Neural cell (in vitro differentiated cells): ENCODE results near the gene TPBG. TPM values are rescaled to one million over a fixed set of nuclear protein-coding genes. Genes with fewer than 3 reads are reported as not detected.
"Not testable (repeated sequence)": the region's sequence is repeated elsewhere in the genome, so short reads cannot be mapped to it uniquely, and the experiment has no call there.

Source experiments
- H2AFZ ChIP-seq: fragments of 200-600, 300-800 bp; sonication (generic), shearing (Covaris generic); 2 replicates; pipeline ENCODE4 v1.6.0; 2014; ENCODE audit warnings: low read depth, mild to moderate bottlenecking, antibody characterized with exemption, low read length, moderate library complexity
- H3F3A ChIP-seq: fragments of 200-600 bp; shearing (Covaris generic); 2 replicates; pipeline ENCODE4 v1.6.1; 2016; ENCODE audit warnings: mild to moderate bottlenecking, moderate library complexity, mixed read lengths, antibody characterized with exemption, low read length; ENCODE audit not compliant: insufficient read depth, poor library complexity, severe bottlenecking
- H3K27ac ChIP-seq: fragments of 200-600, 300-800 bp; sonication (generic), shearing (Covaris generic); 2 replicates; pipeline ENCODE4 v1.5.1; 2014; ENCODE audit warnings: mild to moderate bottlenecking, low read length, moderate library complexity
- H3K27me3 ChIP-seq: fragments of 300-800, 200-600 bp; sonication (generic), shearing (Covaris generic); 2 replicates; pipeline ENCODE4 v1.6.0; 2014; ENCODE audit warnings: mild to moderate bottlenecking, low read depth, low read length, moderate library complexity; ENCODE audit not compliant: insufficient read depth
- H3K36me3 ChIP-seq: fragments of 300-800, 200-600 bp; sonication (generic), shearing (Covaris generic); 2 replicates; pipeline ENCODE4 v1.5.1; 2014; ENCODE audit warnings: mild to moderate bottlenecking, antibody characterized with exemption, low read length, moderate library complexity; ENCODE audit not compliant: insufficient read depth
- H3K4me2 ChIP-seq: fragments of 300-800, 200-600 bp; sonication (generic), shearing (Covaris generic); 2 replicates; pipeline ENCODE4 v1.6.0; 2014; ENCODE audit warnings: mild to moderate bottlenecking, low read length
- H3K4me3 ChIP-seq: fragments of 300-800, 200-600 bp; sonication (generic), shearing (Covaris generic); 2 replicates; pipeline ENCODE4 v1.5.1; 2014; ENCODE audit warnings: mild to moderate bottlenecking, low read length, moderate library complexity
- H3K79me2 ChIP-seq: fragments of 200-600 bp; shearing (Covaris generic); replicated peaks from 2 replicates; pipeline ENCODE4 v1.6.0; 2014; ENCODE audit warnings: mild to moderate bottlenecking, low read length, moderate library complexity; ENCODE audit not compliant: insufficient read depth
- H3K9ac ChIP-seq: fragments of 300-800, 200-600 bp; sonication (generic), shearing (Covaris generic); 2 replicates; pipeline ENCODE4 v1.6.1; 2016; ENCODE audit warnings: mild to moderate bottlenecking, low read length, mixed read lengths
- H3K9me2 ChIP-seq: fragments of 200-600 bp; shearing (Covaris generic); 2 replicates; pipeline ENCODE4 v1.6.1; 2016; ENCODE audit warnings: mild to moderate bottlenecking, low read length, mixed read lengths; ENCODE audit not compliant: insufficient read depth
- H3K9me3 ChIP-seq: fragments of 200-600, 300-800 bp; sonication (generic), shearing (Covaris generic); 2 replicates; pipeline ENCODE4 v1.6.1; 2016; ENCODE audit warnings: mild to moderate bottlenecking, mixed run types, low read length, moderate library complexity, mixed read lengths
- H4K20me1 ChIP-seq: fragments of 200-600 bp; shearing (Covaris generic); 2 replicates; pipeline ENCODE4 v1.6.1; 2016; ENCODE audit warnings: mild to moderate bottlenecking, mixed run types; ENCODE audit not compliant: insufficient read depth
- CTCF ChIP-seq: fragments of 450-650 bp; IDR thresholded peaks from 2 replicates; pipeline ENCODE4 v1.5.1; 2014; ENCODE audit warnings: antibody characterized with exemption, mild to moderate bottlenecking, moderate library complexity; ENCODE audit not compliant: poor library complexity, severe bottlenecking
- EP300 ChIP-seq: fragments of 450-650 bp; conservative IDR thresholded peaks from 2 replicates; pipeline ENCODE4 v1.6.1; 2014; ENCODE audit warnings: antibody characterized with exemption, mild to moderate bottlenecking, moderate library complexity; ENCODE audit not compliant: poor library complexity, severe bottlenecking
- EZH2 ChIP-seq: fragments of 200-600, 300-800 bp; shearing (Covaris generic), sonication (generic); IDR thresholded peaks from 2 replicates; pipeline ENCODE4 v1.6.1; 2014; ENCODE audit warnings: antibody characterized with exemption, low read length, borderline replicate concordance, mild to moderate bottlenecking; ENCODE audit not compliant: insufficient read depth, poor library complexity, severe bottlenecking
- POLR2AphosphoS5 ChIP-seq: IDR thresholded peaks from 2 replicates; pipeline ENCODE4 v1.6.1; 2012
- RAD21 ChIP-seq: fragments of 450-650 bp; conservative IDR thresholded peaks from 2 replicates; pipeline ENCODE4 v1.6.1; 2014; ENCODE audit warnings: antibody characterized with exemption, mild to moderate bottlenecking, moderate library complexity
- SMC3 ChIP-seq: fragments of 450-650 bp; conservative IDR thresholded peaks from 2 replicates; pipeline ENCODE4 v1.6.1; 2014; ENCODE audit warnings: antibody characterized with exemption, mild to moderate bottlenecking, moderate library complexity; ENCODE audit not compliant: poor library complexity
- TAF1 ChIP-seq: IDR thresholded peaks from 2 replicates; pipeline ENCODE4 v1.6.1; 2012; ENCODE audit warnings: low read depth
- polyA plus RNA-seq: library from polyadenylated mRNA; depleted of rRNA; stranded (reverse); fragments of >200 nt; gene quantifications from 2 replicates; pipeline ENCODE4 v1.2.3, GENCODE V29; 2014
- TF ChIP-seq, protein P1 (sequence below): IDR thresholded peaks from 2 replicates; pipeline ENCODE4 v1.6.1; 2012; ENCODE audit warnings: borderline replicate concordance

The TPBG gene
- polyA plus RNA-seq, 1 donor from 2014 or later = 25.0 TPM

GRCh38 chr6:82385546-82385945 is 21.9 kb downstream of the TPBG start:
- Histone ChIP-seq H3K4me3 (no peak overlapping the region), H3K9ac (no peak overlapping the region), H3K27me3 (no peaks in the 10 kb centered on the region), H4K20me1 (no peaks in the 10 kb centered on the region), H3K36me3 (no peaks in the 10 kb centered on the region), H3F3A (no peaks in the 10 kb centered on the region), H3K4me2 (no peak overlapping the region), H3K79me2 (no peaks in the 10 kb centered on the region), H3K9me3 (no peaks in the 10 kb centered on the region), H3K9me2 (no peaks in the 10 kb centered on the region), H3K27ac (no peak overlapping the region), H2AFZ (no peak overlapping the region)
- no peak for TF ChIP-seq CTCF
- no peak for TF ChIP-seq TAF1
- no peak for TF ChIP-seq EP300
- TF ChIP-seq, protein P1, sequence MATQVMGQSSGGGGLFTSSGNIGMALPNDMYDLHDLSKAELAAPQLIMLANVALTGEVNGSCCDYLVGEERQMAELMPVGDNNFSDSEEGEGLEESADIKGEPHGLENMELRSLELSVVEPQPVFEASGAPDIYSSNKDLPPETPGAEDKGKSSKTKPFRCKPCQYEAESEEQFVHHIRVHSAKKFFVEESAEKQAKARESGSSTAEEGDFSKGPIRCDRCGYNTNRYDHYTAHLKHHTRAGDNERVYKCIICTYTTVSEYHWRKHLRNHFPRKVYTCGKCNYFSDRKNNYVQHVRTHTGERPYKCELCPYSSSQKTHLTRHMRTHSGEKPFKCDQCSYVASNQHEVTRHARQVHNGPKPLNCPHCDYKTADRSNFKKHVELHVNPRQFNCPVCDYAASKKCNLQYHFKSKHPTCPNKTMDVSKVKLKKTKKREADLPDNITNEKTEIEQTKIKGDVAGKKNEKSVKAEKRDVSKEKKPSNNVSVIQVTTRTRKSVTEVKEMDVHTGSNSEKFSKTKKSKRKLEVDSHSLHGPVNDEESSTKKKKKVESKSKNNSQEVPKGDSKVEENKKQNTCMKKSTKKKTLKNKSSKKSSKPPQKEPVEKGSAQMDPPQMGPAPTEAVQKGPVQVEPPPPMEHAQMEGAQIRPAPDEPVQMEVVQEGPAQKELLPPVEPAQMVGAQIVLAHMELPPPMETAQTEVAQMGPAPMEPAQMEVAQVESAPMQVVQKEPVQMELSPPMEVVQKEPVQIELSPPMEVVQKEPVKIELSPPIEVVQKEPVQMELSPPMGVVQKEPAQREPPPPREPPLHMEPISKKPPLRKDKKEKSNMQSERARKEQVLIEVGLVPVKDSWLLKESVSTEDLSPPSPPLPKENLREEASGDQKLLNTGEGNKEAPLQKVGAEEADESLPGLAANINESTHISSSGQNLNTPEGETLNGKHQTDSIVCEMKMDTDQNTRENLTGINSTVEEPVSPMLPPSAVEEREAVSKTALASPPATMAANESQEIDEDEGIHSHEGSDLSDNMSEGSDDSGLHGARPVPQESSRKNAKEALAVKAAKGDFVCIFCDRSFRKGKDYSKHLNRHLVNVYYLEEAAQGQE = no peak
- no peak for TF ChIP-seq SMC3

DNA sequence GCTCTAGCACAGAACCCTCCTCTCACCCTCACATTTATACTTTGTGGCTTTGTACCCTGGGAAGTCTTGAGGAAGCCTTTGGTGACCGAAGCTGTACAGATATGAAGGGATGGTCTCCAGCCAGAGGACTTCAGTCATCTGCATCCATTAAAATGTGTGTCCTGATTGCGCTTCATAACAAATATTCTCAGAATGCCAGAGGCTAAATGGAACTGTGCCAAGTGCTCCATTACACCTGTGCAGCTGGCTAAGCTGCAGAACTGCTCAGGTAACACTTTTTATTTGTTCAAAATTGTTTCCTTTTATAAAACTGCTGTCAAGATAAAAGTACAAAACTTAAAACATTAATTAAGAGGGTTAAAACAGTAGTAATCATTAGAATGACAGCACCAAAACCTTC is 22.3 kb downstream of the TPBG start:
- no peaks in the 10 kb centered on the region for H3K9me2 ChIP-seq
- no peaks in the 10 kb centered on the region for H3F3A ChIP-seq
- H4K20me1 ChIP-seq = no peaks in the 10 kb centered on the region
- H3K27me3 ChIP-seq = no peaks in the 10 kb centered on the region
- no peaks in the 10 kb centered on the region for H3K9me3 ChIP-seq
- no peak overlapping the region for H3K4me2 ChIP-seq
- H3K9ac ChIP-seq = no peak overlapping the region
- no peak overlapping the region for H3K4me3 ChIP-seq
- H3K79me2 ChIP-seq = no peaks in the 10 kb centered on the region
- no peaks in the 10 kb centered on the region for H3K36me3 ChIP-seq
- no peak overlapping the region for H3K27ac ChIP-seq
- no peak overlapping the region for H2AFZ ChIP-seq
- TF ChIP-seq CTCF = no peak
- no peak for TF ChIP-seq POLR2AphosphoS5
- TF ChIP-seq EZH2 = no peak
- no peak for TF ChIP-seq RAD21

DNA sequence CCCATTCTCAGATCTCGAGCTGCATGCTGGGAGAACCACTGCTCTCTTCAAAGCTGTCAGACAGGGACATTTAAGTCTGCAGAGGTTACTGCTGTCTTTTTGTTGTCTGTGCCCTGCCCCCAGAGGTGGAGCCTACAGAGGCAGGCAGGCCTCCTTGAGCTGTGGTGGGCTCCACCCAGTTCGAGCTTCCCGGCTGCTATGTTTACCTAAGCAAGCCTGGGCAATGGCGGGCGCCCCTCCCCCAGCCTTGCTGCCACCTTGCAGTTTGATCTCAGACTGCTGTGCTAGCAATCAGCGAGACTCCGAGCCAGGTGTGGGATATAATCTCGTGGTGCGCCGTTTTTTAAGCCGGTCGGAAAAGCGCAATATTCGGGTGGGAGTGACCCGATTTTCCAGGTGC is 31.2 kb downstream of the TPBG start:
- H3K27me3 ChIP-seq, H2AFZ ChIP-seq, H3K79me2 ChIP-seq, H3K9ac ChIP-seq, H3K27ac ChIP-seq, H3F3A ChIP-seq, H3K4me3 ChIP-seq, H4K20me1 ChIP-seq, H3K36me3 ChIP-seq, H3K4me2 ChIP-seq, H3K9me3 ChIP-seq, H3K9me2 ChIP-seq: not testable (repeated sequence)
